ENCODE measurements around the gene TUBB. TPM values are rescaled to one million over a fixed set of nuclear protein-coding genes. Genes with fewer than 3 reads are reported as not detected.

Gene TUBB
- total and polyA plus RNA-seq, 4 donors, result 115 to 533 (median 210) TPM

DNA sequence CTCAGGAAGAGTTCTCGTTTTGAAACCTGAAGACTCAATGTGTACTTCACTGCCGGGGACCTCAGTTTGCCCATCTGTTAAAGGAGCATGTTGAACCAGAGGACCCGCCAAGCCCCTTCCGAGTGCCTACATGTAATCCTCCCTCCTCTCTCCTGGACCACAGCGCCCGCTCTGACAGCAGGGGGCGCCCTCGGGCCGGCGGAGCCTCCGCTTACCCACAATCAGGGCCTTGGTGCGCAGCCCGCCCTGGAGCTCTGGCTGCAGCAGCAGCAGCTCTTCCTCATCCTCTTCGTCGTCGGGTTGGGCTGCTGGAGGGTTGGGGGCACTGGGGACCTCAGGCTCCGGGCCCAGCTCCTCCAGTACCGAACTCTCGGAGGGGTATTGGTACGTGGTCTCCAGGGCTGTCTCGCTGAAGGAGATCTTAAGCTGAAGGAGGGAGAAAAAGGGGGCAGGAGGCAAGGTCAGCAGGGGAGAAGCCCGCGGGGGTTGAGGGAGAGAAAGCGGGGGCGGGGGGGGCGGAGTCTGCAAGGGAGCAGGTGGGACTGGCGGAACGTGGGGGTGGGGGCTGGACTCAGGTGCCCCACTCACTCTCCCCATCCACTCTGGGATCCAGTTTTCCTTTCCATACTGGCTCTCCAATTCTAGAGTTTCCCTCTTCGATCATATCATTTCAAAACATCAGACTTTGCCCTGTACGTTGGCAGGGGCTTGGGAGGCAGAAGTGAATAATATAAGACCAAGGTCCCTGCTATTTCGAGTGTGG lies 41.0 kb upstream of the TUBB start:
- Histone ChIP-seq H3K36me3 (ENCODE audit: control insufficient read depth in 4 of 4, insufficient read depth in 3 of 4, low read depth in 1 of 4, low read length in 3 of 4) (peaks cover 0 to 8% (median 5%) of the 10 kb centered on the region in 4 donors), H3K27ac (ENCODE audit: low read depth in 1 of 2, low read length in 2 of 2) (peak overlapping the region; percentile 88), H3K4me1 (ENCODE audit: control insufficient read depth in 4 of 4, insufficient read depth in 4 of 4, low read length in 3 of 4) (peaks cover 13 to 82% (median 59%) of the 10 kb centered on the region in 4 donors), H3K9me3 (ENCODE audit: control insufficient read depth in 4 of 4, low read length in 3 of 4) (no peaks in the 10 kb centered on the region), H3K4me3 (ENCODE audit: low read depth in 1 of 3, low read length in 3 of 3) (peak overlapping the region; percentile 30 to 43 (median 40)), H3K27me3 (ENCODE audit: control insufficient read depth in 4 of 4, insufficient read depth in 4 of 4, low read length in 3 of 4) (no peaks in the 10 kb centered on the region), H3K9ac (ENCODE audit: low read depth in 1 of 2, low read length in 2 of 2) (peak overlapping the region; percentile 52 to 86)
- TF ChIP-seq FOXA1 (IDR thresholded peaks at IDR 0.05), result no peak
- TF ChIP-seq RXRA (IDR thresholded peaks at IDR 0.05), result peak; percentile 15 to 74
- TF ChIP-seq, protein P1, sequence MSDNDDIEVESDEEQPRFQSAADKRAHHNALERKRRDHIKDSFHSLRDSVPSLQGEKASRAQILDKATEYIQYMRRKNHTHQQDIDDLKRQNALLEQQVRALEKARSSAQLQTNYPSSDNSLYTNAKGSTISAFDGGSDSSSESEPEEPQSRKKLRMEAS (IDR thresholded peaks at IDR 0.05), result peak; percentile 36
- TF ChIP-seq, protein P2, sequence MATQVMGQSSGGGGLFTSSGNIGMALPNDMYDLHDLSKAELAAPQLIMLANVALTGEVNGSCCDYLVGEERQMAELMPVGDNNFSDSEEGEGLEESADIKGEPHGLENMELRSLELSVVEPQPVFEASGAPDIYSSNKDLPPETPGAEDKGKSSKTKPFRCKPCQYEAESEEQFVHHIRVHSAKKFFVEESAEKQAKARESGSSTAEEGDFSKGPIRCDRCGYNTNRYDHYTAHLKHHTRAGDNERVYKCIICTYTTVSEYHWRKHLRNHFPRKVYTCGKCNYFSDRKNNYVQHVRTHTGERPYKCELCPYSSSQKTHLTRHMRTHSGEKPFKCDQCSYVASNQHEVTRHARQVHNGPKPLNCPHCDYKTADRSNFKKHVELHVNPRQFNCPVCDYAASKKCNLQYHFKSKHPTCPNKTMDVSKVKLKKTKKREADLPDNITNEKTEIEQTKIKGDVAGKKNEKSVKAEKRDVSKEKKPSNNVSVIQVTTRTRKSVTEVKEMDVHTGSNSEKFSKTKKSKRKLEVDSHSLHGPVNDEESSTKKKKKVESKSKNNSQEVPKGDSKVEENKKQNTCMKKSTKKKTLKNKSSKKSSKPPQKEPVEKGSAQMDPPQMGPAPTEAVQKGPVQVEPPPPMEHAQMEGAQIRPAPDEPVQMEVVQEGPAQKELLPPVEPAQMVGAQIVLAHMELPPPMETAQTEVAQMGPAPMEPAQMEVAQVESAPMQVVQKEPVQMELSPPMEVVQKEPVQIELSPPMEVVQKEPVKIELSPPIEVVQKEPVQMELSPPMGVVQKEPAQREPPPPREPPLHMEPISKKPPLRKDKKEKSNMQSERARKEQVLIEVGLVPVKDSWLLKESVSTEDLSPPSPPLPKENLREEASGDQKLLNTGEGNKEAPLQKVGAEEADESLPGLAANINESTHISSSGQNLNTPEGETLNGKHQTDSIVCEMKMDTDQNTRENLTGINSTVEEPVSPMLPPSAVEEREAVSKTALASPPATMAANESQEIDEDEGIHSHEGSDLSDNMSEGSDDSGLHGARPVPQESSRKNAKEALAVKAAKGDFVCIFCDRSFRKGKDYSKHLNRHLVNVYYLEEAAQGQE (IDR thresholded peaks at IDR 0.05), result peak; percentile 60
- TF ChIP-seq, protein P3, sequence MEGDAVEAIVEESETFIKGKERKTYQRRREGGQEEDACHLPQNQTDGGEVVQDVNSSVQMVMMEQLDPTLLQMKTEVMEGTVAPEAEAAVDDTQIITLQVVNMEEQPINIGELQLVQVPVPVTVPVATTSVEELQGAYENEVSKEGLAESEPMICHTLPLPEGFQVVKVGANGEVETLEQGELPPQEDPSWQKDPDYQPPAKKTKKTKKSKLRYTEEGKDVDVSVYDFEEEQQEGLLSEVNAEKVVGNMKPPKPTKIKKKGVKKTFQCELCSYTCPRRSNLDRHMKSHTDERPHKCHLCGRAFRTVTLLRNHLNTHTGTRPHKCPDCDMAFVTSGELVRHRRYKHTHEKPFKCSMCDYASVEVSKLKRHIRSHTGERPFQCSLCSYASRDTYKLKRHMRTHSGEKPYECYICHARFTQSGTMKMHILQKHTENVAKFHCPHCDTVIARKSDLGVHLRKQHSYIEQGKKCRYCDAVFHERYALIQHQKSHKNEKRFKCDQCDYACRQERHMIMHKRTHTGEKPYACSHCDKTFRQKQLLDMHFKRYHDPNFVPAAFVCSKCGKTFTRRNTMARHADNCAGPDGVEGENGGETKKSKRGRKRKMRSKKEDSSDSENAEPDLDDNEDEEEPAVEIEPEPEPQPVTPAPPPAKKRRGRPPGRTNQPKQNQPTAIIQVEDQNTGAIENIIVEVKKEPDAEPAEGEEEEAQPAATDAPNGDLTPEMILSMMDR (IDR thresholded peaks at IDR 0.05; ENCODE audit: low read depth, low read length, missing input control), result peak; percentile 96
- peak; percentile 82 for TF ChIP-seq HNF4G (IDR thresholded peaks at IDR 0.05)
- TF ChIP-seq SP1 (IDR thresholded peaks at IDR 0.05), result peak; percentile 89
- TF ChIP-seq, protein P4, sequence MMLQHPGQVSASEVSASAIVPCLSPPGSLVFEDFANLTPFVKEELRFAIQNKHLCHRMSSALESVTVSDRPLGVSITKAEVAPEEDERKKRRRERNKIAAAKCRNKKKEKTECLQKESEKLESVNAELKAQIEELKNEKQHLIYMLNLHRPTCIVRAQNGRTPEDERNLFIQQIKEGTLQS (IDR thresholded peaks at IDR 0.05), result no peak
- TF ChIP-seq FOXA2 (IDR thresholded peaks at IDR 0.05), result no peak
- TF ChIP-seq GABPA (IDR thresholded peaks at IDR 0.05 in 1 of 2, conservative IDR thresholded peaks at IDR 0.05 in 1 of 2), result no peak
- TF ChIP-seq EGR1 (IDR thresholded peaks at IDR 0.05; ENCODE audit: low read depth in 2 of 2), result no peak
- TF ChIP-seq, protein P5, sequence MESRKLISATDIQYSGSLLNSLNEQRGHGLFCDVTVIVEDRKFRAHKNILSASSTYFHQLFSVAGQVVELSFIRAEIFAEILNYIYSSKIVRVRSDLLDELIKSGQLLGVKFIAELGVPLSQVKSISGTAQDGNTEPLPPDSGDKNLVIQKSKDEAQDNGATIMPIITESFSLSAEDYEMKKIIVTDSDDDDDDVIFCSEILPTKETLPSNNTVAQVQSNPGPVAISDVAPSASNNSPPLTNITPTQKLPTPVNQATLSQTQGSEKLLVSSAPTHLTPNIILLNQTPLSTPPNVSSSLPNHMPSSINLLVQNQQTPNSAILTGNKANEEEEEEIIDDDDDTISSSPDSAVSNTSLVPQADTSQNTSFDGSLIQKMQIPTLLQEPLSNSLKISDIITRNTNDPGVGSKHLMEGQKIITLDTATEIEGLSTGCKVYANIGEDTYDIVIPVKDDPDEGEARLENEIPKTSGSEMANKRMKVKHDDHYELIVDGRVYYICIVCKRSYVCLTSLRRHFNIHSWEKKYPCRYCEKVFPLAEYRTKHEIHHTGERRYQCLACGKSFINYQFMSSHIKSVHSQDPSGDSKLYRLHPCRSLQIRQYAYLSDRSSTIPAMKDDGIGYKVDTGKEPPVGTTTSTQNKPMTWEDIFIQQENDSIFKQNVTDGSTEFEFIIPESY (IDR thresholded peaks at IDR 0.05), result no peak
- peak; percentile 66 for TF ChIP-seq YY1 (IDR thresholded peaks at IDR 0.05)
- no peak for TF ChIP-seq TAF1 (conservative IDR thresholded peaks at IDR 0.05)
- TF ChIP-seq JUND (IDR thresholded peaks at IDR 0.05), result peak in 1 of 2 donors; percentile 54
- TF ChIP-seq NR2F2 (IDR thresholded peaks at IDR 0.05), result no peak
- peak; percentile 93 to 95 for TF ChIP-seq HNF4A (conservative IDR thresholded peaks at IDR 0.05)
- TF ChIP-seq RAD21 (IDR thresholded peaks at IDR 0.05), result peak; percentile 98 to 99
- DNase-seq (ENCODE audit: low spot score), result peak; percentile 92
- WGBS, result 6% methylated on average over 31 of the region's 31 CpGs
